SK-N-SH treated with all-trans-retinoic acid at 6 μM for 48 hours (cell line): Measurements from ENCODE around the gene SMOC2.

Experiments
- ARNTL ChIP-seq: fragments of 450-650 bp; formaldehyde crosslinking; IDR thresholded peaks from 2 replicates; pipeline ENCODE4 v1.5.0; 2020; ENCODE audit warnings: low read depth, mild to moderate bottlenecking, moderate library complexity, borderline replicate concordance
- BACH2 ChIP-seq: fragments of 250-450 bp; sonication (Bioruptor Pico); IDR thresholded peaks from 2 replicates; pipeline ENCODE4 v1.9.0; 2021; ENCODE audit warnings: mild to moderate bottlenecking, borderline replicate concordance
- CSRNP3 ChIP-seq: fragments of 250-450 bp; sonication (Bioruptor Pico); IDR thresholded peaks from 2 replicates; pipeline ENCODE4 v1.5.1; 2021; ENCODE audit warnings: mild to moderate bottlenecking, moderate library complexity
- OSR1 ChIP-seq: fragments of 250-450 bp; sonication (Bioruptor Pico); IDR thresholded peaks from 2 replicates; pipeline ENCODE4 v1.8.0; 2022; ENCODE audit warnings: moderate library complexity, mild to moderate bottlenecking, inconsistent platforms
- PATZ1 ChIP-seq: fragments of 250-450 bp; sonication (Bioruptor Pico); IDR thresholded peaks from 2 replicates; pipeline ENCODE4 v1.8.0; 2020; ENCODE audit warnings: mild to moderate bottlenecking, moderate library complexity, borderline replicate concordance
- RARB ChIP-seq: fragments of 250-450 bp; sonication (Bioruptor Pico); IDR thresholded peaks from 2 replicates; pipeline ENCODE4 v1.8.0; 2021; ENCODE audit warnings: mild to moderate bottlenecking, moderate library complexity
- SNAI2 ChIP-seq: fragments of 250-450 bp; sonication (Bioruptor Pico); IDR thresholded peaks from 2 replicates; pipeline ENCODE4 v1.5.0; 2020; ENCODE audit warnings: mild to moderate bottlenecking, moderate library complexity
- ZFP3 ChIP-seq: fragments of 250-450 bp; sonication (Bioruptor Pico); IDR thresholded peaks from 2 replicates; pipeline ENCODE4 v1.5.0; 2020; ENCODE audit warnings: mild to moderate bottlenecking, moderate library complexity
- ZNF70 ChIP-seq: fragments of 450-650 bp; formaldehyde crosslinking; IDR thresholded peaks from 2 replicates; pipeline ENCODE4 v1.5.0; 2020; ENCODE audit warnings: mild to moderate bottlenecking, moderate library complexity
- ZNF8 ChIP-seq: fragments of 450-650 bp; formaldehyde crosslinking; IDR thresholded peaks from 2 replicates; pipeline ENCODE4 v1.5.0; 2020; ENCODE audit warnings: mild to moderate bottlenecking, moderate library complexity
- TF ChIP-seq, protein P1 (sequence below): fragments of 250-450 bp; sonication (Bioruptor Pico); IDR thresholded peaks from 2 replicates; pipeline ENCODE4 v1.5.1; 2020; ENCODE audit warnings: low read depth, mild to moderate bottlenecking, moderate library complexity

DNA sequence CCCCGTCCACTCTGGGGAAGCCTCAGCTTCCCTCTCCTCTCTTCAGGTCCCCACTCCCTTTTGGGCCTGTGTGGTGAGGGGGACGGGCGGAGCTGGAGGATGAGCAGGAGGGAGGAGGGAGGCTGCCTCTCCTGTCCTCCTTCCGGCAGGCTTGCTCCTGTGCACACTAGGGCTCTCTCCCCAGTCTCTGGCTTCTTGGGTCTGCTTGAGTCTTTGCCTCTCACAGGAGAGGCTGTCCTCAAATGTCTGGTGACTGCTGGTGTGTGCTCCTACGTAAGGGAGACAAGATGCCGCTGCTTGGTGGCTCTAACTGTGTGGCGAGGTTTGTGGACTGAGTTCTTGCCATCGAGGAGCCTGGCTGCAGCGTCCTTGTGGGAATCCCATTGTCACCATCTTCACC lies 8.8 kb upstream of the SMOC2 start:
- TF ChIP-seq, protein P1, sequence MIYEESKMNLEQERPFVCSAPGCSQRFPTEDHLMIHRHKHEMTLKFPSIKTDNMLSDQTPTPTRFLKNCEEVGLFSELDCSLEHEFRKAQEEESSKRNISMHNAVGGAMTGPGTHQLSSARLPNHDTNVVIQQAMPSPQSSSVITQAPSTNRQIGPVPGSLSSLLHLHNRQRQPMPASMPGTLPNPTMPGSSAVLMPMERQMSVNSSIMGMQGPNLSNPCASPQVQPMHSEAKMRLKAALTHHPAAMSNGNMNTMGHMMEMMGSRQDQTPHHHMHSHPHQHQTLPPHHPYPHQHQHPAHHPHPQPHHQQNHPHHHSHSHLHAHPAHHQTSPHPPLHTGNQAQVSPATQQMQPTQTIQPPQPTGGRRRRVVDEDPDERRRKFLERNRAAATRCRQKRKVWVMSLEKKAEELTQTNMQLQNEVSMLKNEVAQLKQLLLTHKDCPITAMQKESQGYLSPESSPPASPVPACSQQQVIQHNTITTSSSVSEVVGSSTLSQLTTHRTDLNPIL (CRISPR knock-in tag) = no peak
- TF ChIP-seq CSRNP3 (CRISPR knock-in tag) (no peak), SNAI2 (no peak), ZFP3 (CRISPR knock-in tag) (no peak), RARB (CRISPR knock-in tag) (no peak), ZNF8 (no peak), ZNF70 (CRISPR knock-in tag) (no peak), ARNTL (no peak), BACH2 (CRISPR knock-in tag) (no peak), OSR1 (no peak), PATZ1 (no peak)
